ENCODE results near the gene RSAD1.
A peak's percentile ranks its signal among the peaks of the same experiment; 100 is the strongest.

RSAD1 gene

GRCh38 chr17:50439008-50439407 is 39.7 kb upstream of the RSAD1 start:
- Histone ChIP-seq H3K27ac (no peak overlapping the region), H3K9me3 (ENCODE audit: severe bottlenecking) (no peaks in the 10 kb centered on the region), H3K36me3 (no peaks in the 10 kb centered on the region), H3K27me3 (ENCODE audit: insufficient read depth, low read depth, severe bottlenecking) (no peaks in the 10 kb centered on the region), H3K4me3 (ENCODE audit: low read depth, low read length) (no peak overlapping the region)
- no peak for DNase-seq
- no peak for TF ChIP-seq CTCF (IDR thresholded peaks at IDR 0.05; ENCODE audit: low read depth, low read length)

DNA sequence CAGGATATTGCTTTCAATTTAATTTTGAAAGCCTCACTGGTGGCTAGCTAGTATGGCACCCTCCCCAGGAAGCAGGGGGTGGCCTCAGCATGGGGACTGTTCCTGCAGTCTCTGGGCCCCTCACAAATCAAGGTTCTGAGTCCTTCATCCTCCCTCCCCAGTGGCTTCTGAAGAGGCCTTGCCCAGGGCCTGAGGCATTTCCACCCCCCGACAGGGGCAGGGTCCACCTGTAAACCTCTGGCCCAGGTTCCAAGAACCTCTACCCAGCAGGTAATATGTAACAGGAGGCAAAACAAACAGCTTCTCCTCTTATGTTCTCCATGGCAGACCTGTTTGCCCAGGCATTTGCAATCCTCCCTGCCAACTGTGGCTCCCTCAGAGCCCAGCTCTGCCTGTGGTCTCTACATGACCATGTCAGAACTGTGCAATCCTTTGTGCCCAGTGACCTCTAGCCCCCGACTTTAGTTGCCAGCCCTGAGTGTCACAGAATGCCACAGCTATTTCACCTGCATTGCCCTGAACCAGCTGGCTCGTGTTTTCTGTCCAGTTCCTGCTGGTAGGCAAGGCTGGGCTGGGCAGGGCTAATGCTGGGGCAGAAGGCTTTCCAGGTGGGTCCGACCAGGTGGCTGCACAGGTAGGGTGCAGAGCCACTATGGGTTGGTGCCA is 38.4 kb upstream of the RSAD1 start:
- Histone ChIP-seq H3K4me3 (ENCODE audit: low read depth, low read length) (no peak overlapping the region), H3K27me3 (ENCODE audit: insufficient read depth, low read depth, severe bottlenecking) (no peaks in the 10 kb centered on the region), H3K36me3 (no peaks in the 10 kb centered on the region), H3K27ac (no peak overlapping the region), H3K9me3 (ENCODE audit: severe bottlenecking) (no peaks in the 10 kb centered on the region)
- DNase-seq = no peak
- no peak for TF ChIP-seq CTCF (IDR thresholded peaks at IDR 0.05; ENCODE audit: low read depth, low read length)

DNA sequence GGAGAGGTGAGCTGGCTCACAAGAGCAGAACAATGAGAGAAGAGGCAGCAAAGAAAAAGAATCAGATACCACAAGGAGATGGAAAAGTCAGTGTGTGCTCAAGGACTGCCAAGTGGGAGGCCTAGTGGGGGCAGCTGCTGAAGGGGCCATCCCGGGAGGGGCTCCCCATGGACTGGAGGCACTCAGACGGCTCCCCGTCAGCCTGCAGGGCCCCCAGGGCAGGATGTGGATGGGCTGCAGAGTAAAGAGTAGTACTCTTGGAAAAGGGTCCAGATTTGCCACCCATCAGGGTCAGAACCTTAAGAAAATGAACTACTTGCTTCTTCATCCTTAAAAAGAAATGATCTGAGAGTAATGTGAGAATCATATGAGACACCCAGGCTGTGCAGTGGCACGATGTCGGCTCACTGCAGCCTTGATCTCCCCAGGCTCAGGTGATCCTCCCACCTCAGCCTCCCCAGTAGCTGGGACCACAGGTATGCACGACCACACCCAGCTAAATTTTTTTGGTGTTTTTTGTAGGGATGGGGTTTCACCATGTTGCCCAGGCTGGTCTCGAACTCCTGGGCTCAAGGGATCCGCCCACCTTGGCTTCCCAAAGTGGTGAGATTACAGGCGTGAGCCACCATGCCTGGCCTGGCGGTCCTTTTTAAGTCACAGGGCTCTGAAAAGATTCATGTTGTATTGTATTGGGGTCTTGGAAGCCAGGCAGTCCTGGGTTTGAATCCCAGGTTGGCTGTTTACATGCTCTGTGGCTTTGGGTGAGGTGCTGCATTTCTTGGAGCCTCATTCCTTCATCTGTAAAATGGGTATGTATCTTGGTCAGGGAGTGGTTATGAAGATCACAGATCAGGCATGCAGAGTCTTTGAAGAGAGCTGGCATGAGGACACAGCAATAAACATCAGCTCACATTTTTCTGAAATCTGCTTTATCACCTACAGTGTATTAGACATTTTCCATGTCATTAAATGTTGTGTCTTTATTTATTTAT is 37.5 kb upstream of the RSAD1 start:
- DNase-seq = no peak
- Histone ChIP-seq H3K36me3 (no peaks in the 10 kb centered on the region), H3K9me3 (ENCODE audit: severe bottlenecking) (no peaks in the 10 kb centered on the region), H3K27me3 (ENCODE audit: insufficient read depth, low read depth, severe bottlenecking) (no peaks in the 10 kb centered on the region), H3K27ac (no peak overlapping the region), H3K4me3 (ENCODE audit: low read depth, low read length) (no peak overlapping the region)
- TF ChIP-seq CTCF (IDR thresholded peaks at IDR 0.05; ENCODE audit: low read depth, low read length) = no peak

DNA sequence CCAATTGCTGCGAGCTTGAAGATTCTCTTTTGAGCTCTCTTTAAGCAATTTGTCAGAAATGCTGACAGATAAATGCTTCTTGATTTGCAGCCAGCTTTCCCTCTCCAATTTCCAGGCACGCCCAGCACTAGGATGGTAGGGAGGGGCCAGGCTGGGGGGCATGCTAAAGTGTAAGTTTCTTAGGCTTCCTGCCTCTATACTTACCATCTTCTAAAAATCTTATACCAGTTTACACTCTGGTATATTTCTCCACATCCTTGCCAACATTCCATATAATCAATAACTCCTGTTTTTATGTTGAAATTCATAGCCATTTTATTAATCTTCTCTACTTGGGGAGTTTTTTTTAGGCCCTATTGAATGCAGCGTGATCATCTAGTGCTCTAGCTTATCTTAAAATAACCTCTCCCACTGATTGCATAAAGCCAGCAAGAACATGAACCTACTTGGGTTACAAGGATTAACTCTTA is 35.1 kb upstream of the RSAD1 start:
- Histone ChIP-seq H3K4me3 (ENCODE audit: low read depth, low read length) (no peak overlapping the region), H3K27ac (peak overlapping the region; percentile 32), H3K27me3 (ENCODE audit: insufficient read depth, low read depth, severe bottlenecking) (no peaks in the 10 kb centered on the region), H3K36me3 (no peaks in the 10 kb centered on the region; the same call in 1 of the 2 replicates), H3K9me3 (ENCODE audit: severe bottlenecking) (no peaks in the 10 kb centered on the region)
- TF ChIP-seq CTCF (IDR thresholded peaks at IDR 0.05; ENCODE audit: low read depth, low read length) = no peak
- peak; percentile 40 for DNase-seq

GRCh38 chr17:50444841-50445715 is 33.6 kb upstream of the RSAD1 start:
- Histone ChIP-seq H3K9me3 (ENCODE audit: severe bottlenecking) (no peaks in the 10 kb centered on the region), H3K36me3 (no peaks in the 10 kb centered on the region; the same call in none of the 2 replicates), H3K4me3 (ENCODE audit: low read depth, low read length) (no peak overlapping the region), H3K27ac (no peak overlapping the region), H3K27me3 (ENCODE audit: insufficient read depth, low read depth, severe bottlenecking) (no peaks in the 10 kb centered on the region)
- DNase-seq = no peak
- TF ChIP-seq CTCF (IDR thresholded peaks at IDR 0.05; ENCODE audit: low read depth, low read length) = no peak
